ENCODE measurements around the gene FAM163B.

- TF ChIP-seq EP300 (IDR thresholded peaks at IDR 0.05) (no peak), CTCF (IDR thresholded peaks at IDR 0.05) (no peak)
These were observed 9.5 kb upstream of the FAM163B start for GRCh38 chr9:133618726-133619125.
